ENCODE data around the gene HTT.
"Not testable (repeated sequence)": the region's sequence is repeated elsewhere in the genome, so short reads cannot be mapped to it uniquely, and the experiment has no call there.

The HTT gene

GRCh38 chr4:3135155-3136011 lies 60.9 kb downstream of the HTT start:
- no peak for TF ChIP-seq CTCF (IDR thresholded peaks at IDR 0.05; ENCODE audit: low read depth, low read length)
- DNase-seq (ENCODE audit: low read depth in 2 of 2): peak in 1 of 2 donors; percentile 50

GRCh38 chr4:3136454-3136853 lies 62.0 kb downstream of the HTT start:
- peak; percentile 24 for TF ChIP-seq CTCF (IDR thresholded peaks at IDR 0.05; ENCODE audit: low read depth, low read length)
- no peak overlapping the region for H3K4me3 ChIP-seq (replicated peaks in 1 of 2; ENCODE audit: low read depth in 2 of 2, low read length in 2 of 2)
- DNase-seq (ENCODE audit: low read depth in 2 of 2): peak; percentile 45 to 56

More at GRCh38 chr4:3135155-3136011, 60.9 kb downstream of the HTT start:
- H3K4me3 ChIP-seq (replicated peaks in 1 of 2; ENCODE audit: low read depth in 2 of 2, low read length in 2 of 2): no peak overlapping the region

GRCh38 chr4:3137908-3138307 lies 63.4 kb downstream of the HTT start:
- TF ChIP-seq CTCF (IDR thresholded peaks at IDR 0.05; ENCODE audit: low read depth, low read length): no peak
- no peak for DNase-seq (ENCODE audit: low read depth in 2 of 2)
- no peak overlapping the region for H3K4me3 ChIP-seq (replicated peaks in 1 of 2; ENCODE audit: low read depth in 2 of 2, low read length in 2 of 2)

GRCh38 chr4:3145234-3145924 lies 70.9 kb downstream of the HTT start:
- no peak overlapping the region for H3K4me3 ChIP-seq (replicated peaks in 1 of 2; ENCODE audit: low read depth in 2 of 2, low read length in 2 of 2)
- TF ChIP-seq CTCF (IDR thresholded peaks at IDR 0.05; ENCODE audit: low read depth, low read length): no peak
- peak; percentile 13 to 36 for DNase-seq (ENCODE audit: low read depth in 2 of 2)

GRCh38 chr4:3148926-3149325 lies 74.4 kb downstream of the HTT start:
- H3K4me3 ChIP-seq (replicated peaks in 1 of 2; ENCODE audit: low read depth in 2 of 2, low read length in 2 of 2): no peak overlapping the region
- TF ChIP-seq CTCF (IDR thresholded peaks at IDR 0.05; ENCODE audit: low read depth, low read length): no peak
- no peak for DNase-seq (ENCODE audit: low read depth in 2 of 2)

- H3K4me3 ChIP-seq (replicated peaks in 1 of 2; ENCODE audit: low read depth in 2 of 2, low read length in 2 of 2); DNase-seq (ENCODE audit: low read depth in 2 of 2): not testable (repeated sequence)
Observed at GRCh38 chr4:3151238-3151637, 76.8 kb downstream of the HTT start.

- H3K4me3 ChIP-seq (replicated peaks in 1 of 2; ENCODE audit: low read depth in 2 of 2, low read length in 2 of 2): no peak overlapping the region
- no peak for TF ChIP-seq CTCF (IDR thresholded peaks at IDR 0.05; ENCODE audit: low read depth, low read length)
- no peak for DNase-seq (ENCODE audit: low read depth in 2 of 2)
Observed at GRCh38 chr4:3157366-3157765, 82.9 kb downstream of the HTT start.
